Spleen (tissue), 11 donors: ENCODE results near the gene KIF26B. TPM values are rescaled to one million over a fixed set of nuclear protein-coding genes. Genes with fewer than 3 reads are reported as not detected.

ENCODE experiments used
- DNase-seq: peaks from one replicate; pipeline ENCODE4 v3.0.0-alpha.2; 2020
- H3K27ac ChIP-seq, 8 donors: fragments of 200-600 bp; sonication (generic) in 7 of 8; 1 replicate in 4 of 8; 2 replicates in 4 of 8; pipeline versions ENCODE4 v1.5.0 to v1.8.0; 2016 to 2021; ENCODE audit warnings: inconsistent platforms in 4 of 8, mild to moderate bottlenecking in 4 of 8, moderate library complexity in 1 of 8
- H3K27me3 ChIP-seq, 7 donors: fragments of 200-600 bp; sonication (generic) in 6 of 7; replicated peaks in 1 of 7; 1 replicate in 4 of 7; 2 replicates in 3 of 7; pipeline versions ENCODE4 v1.5.0 to v1.8.0; 2016 to 2021; ENCODE audit warnings: inconsistent platforms in 3 of 7, mild to moderate bottlenecking in 1 of 7
- H3K36me3 ChIP-seq, 6 donors: fragments of 200-600 bp; sonication (generic) in 5 of 6; 1 replicate in 4 of 6; 2 replicates in 2 of 6; pipeline versions ENCODE4 v1.5.0 to v1.8.0; 2016 to 2021; ENCODE audit warnings: inconsistent platforms in 2 of 6
- H3K4me1 ChIP-seq, 6 donors: fragments of 200-600 bp; sonication (generic) in 5 of 6; 1 replicate in 3 of 6; 2 replicates in 3 of 6; pipeline versions ENCODE4 v1.5.0 to v1.8.0; 2016 to 2021; ENCODE audit warnings: inconsistent platforms in 3 of 6
- H3K4me3 ChIP-seq, 8 donors: fragments of 200-600 bp; sonication (generic) in 7 of 8; 1 replicate in 4 of 8; 2 replicates in 4 of 8; pipeline versions ENCODE4 v1.5.0 to v1.8.0; 2016 to 2021; ENCODE audit warnings: inconsistent platforms in 4 of 8, mild to moderate bottlenecking in 4 of 8, moderate library complexity in 2 of 8
- H3K9me3 ChIP-seq, 8 donors: fragments of 200-600 bp; sonication (generic) in 7 of 8; 1 replicate in 4 of 8; 2 replicates in 4 of 8; pipeline versions ENCODE4 v1.5.0 to v1.8.0; 2016 to 2021; ENCODE audit warnings: inconsistent platforms in 4 of 8
- CTCF ChIP-seq, 11 experiments: fragments of 200-600 bp in 7 of 11; fragments of 450-650 bp in 4 of 11; sonication (generic) in 4 of 11; IDR thresholded peaks in 8 of 11; conservative IDR thresholded peaks in 3 of 11; 1 replicate in 7 of 11; 2 replicates in 4 of 11; pipeline versions ENCODE4 v1.4.0 to v1.8.0; 2016 to 2021; ENCODE audit warnings: antibody characterized with exemption in 11 of 11, inconsistent platforms in 4 of 11, mild to moderate bottlenecking in 1 of 11
- POLR2A ChIP-seq, 3 donors: fragments of 450-650 bp; IDR thresholded peaks; one replicate each; pipeline ENCODE4 v1.5.1; 2017; ENCODE audit warnings: antibody characterized with exemption in 3 of 3, mild to moderate bottlenecking in 1 of 3
- POLR2AphosphoS5 ChIP-seq, 3 donors: sonication (generic); formaldehyde crosslinking; IDR thresholded peaks; one replicate each; pipeline ENCODE4 v1.5.1; 2017; ENCODE audit warnings: antibody characterized with exemption in 3 of 3
- WGBS, 5 donors: extraction: QIAGEN DNeasy Blood & Tissue Kit in 3 of 5; methylation state at CpG; one replicate each; pipeline versions ENCODE4 v1.1.5 to v1.1.7; 2013 to 2018; 5-methylcytosine and 5-hydroxymethylcytosine counted together
- intact Hi-C: fragments of 100-400 bp; cut with DNase I; formaldehyde crosslinking; loops from one replicate; pipeline ENCODE4 v1.15.0; 2023; ENCODE audit warnings: low total_unique reads
- polyA plus RNA-seq, 3 donors: library from polyadenylated mRNA; stranded (reverse); fragments of 200-250 nt; gene quantifications; one replicate each; pipeline ENCODE4 v1.2.1, GENCODE V29; 2013
- total RNA-seq, 7 donors: library from RNA; depleted of rRNA in 3 of 7; stranded (reverse); fragments of >200 nt in 3 of 7; fragmentation: NEBNext Ultra II Directional in 4 of 7; extraction: Animal tissue kit (Norgen Biotek cat#: 25700) in 4 of 7; gene quantifications; one replicate each; pipeline versions ENCODE4 v1.1.0 to v1.2.1, GENCODE V29; 2016 to 2021
- donor health status: healthy with polysubstance abuse.
- donor health status: DM: no; HTN: no; CAD: no; lungs with moderate emphysema.
- donor health status: DM: no; HTN: no; CAD: no.
- donor health status: Bipolar disorder and iron deficiency.
- donor health status: healthy.
- donor health status: DM: no; HTN: no; CAD: no.
- donor health status: DM: yes; HTN: yes; CAD: no.

KIF26B gene
- total and polyA plus RNA-seq, 10 donors = 0.07 to 4.5 (median 0.60) TPM; not detected in 1

DNA sequence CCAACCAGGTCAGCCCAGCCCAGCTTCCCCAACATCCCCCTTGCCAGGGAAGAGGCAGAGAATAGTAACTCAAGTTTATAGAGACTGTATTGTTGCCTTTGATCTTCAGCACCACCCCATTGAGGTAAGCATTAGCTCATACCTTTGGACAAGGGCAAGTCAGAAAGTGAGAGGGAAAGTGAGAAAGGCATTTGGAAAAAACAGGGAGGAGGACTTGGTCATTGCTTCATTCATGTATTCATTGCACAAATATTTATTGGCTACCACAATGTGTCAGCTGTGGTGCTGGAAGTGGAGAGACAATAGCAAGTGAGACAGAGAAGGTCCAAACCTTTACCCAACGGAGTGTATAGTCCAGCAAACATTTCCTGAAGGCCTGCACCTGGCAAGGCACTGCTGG, 561.2 kb downstream of the KIF26B start:
- Histone ChIP-seq H3K27me3 (no peaks in the 10 kb centered on the region), H3K4me1 (no peaks in the 10 kb centered on the region), H3K36me3 (no peaks in the 10 kb centered on the region), H3K27ac (no peak overlapping the region), H3K9me3 (no peaks in the 10 kb centered on the region), H3K4me3 (no peak overlapping the region)
- intact Hi-C loops = no loop called here
- WGBS, 5 donors = 65 to 85% (median 70%) methylated on average over 1 of the region's 1 CpG
- no peak for DNase-seq
- no peak for TF ChIP-seq POLR2AphosphoS5 (IDR thresholded peaks at IDR 0.05)
- TF ChIP-seq CTCF (IDR thresholded peaks at IDR 0.05 in 8 of 11, conservative IDR thresholded peaks at IDR 0.05 in 3 of 11) = no peak
- TF ChIP-seq POLR2A (IDR thresholded peaks at IDR 0.05) = no peak

GRCh38 chr1:245716561-245716960, 561.8 kb downstream of the KIF26B start:
- Histone ChIP-seq H3K36me3 (no peaks in the 10 kb centered on the region), H3K4me3 (no peak overlapping the region), H3K27me3 (no peaks in the 10 kb centered on the region), H3K4me1 (no peaks in the 10 kb centered on the region), H3K27ac (no peak overlapping the region), H3K9me3 (no peaks in the 10 kb centered on the region)
- DNase-seq = no peak
- intact Hi-C loops = no loop called here
- no peak for TF ChIP-seq CTCF (IDR thresholded peaks at IDR 0.05 in 8 of 11, conservative IDR thresholded peaks at IDR 0.05 in 3 of 11)
- TF ChIP-seq POLR2AphosphoS5 (IDR thresholded peaks at IDR 0.05) = no peak
- TF ChIP-seq POLR2A (IDR thresholded peaks at IDR 0.05) = no peak
- WGBS, 5 donors = 90 to 96% (median 92%) methylated on average over 3 of the region's 3 CpGs

- no peaks in the 10 kb centered on the region for H3K27me3 ChIP-seq
- DNase-seq = no peak
- H3K36me3 ChIP-seq = no peaks in the 10 kb centered on the region
- H3K27ac ChIP-seq = no peak overlapping the region
- intact Hi-C loops = no loop called here
- H3K9me3 ChIP-seq = no peaks in the 10 kb centered on the region
- H3K4me1 ChIP-seq = no peaks in the 10 kb centered on the region
- 80 to 92% (median 85%) methylated on average over 3 of the region's 3 CpGs for WGBS, 5 donors
- TF ChIP-seq POLR2A (IDR thresholded peaks at IDR 0.05) (no peak), POLR2AphosphoS5 (IDR thresholded peaks at IDR 0.05) (no peak), CTCF (IDR thresholded peaks at IDR 0.05 in 8 of 11, conservative IDR thresholded peaks at IDR 0.05 in 3 of 11) (no peak)
- H3K4me3 ChIP-seq = no peak overlapping the region
Observed at GRCh38 chr1:245717611-245718010, 562.8 kb downstream of the KIF26B start.

DNA sequence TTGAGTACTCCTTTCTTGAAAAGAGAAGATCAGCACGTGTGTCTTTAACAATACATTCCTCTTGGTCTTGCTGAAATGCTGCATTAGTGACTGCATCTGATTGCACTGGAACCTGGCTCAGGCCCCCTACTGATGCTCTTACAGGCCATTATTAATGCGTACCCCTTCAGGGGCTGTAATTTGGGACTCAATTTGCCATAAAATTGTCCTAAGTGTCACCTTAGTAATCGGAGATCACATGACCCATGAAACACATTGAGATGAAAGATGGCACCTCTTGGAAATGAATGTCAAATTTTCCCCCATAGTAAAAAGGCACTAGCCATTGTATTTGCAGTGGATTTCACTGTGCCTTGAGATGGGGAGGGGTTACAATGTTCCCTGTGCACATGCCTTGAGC, 563.3 kb downstream of the KIF26B start:
- H3K4me3 ChIP-seq = no peak overlapping the region
- no peaks in the 10 kb centered on the region for H3K27me3 ChIP-seq
- H3K4me1 ChIP-seq = no peaks in the 10 kb centered on the region
- no peaks in the 10 kb centered on the region for H3K36me3 ChIP-seq
- no peak for DNase-seq
- no peak for TF ChIP-seq CTCF (IDR thresholded peaks at IDR 0.05 in 8 of 11, conservative IDR thresholded peaks at IDR 0.05 in 3 of 11)
- TF ChIP-seq POLR2AphosphoS5 (IDR thresholded peaks at IDR 0.05) = no peak
- no peak for TF ChIP-seq POLR2A (IDR thresholded peaks at IDR 0.05)
- H3K27ac ChIP-seq = no peak overlapping the region
- no peaks in the 10 kb centered on the region for H3K9me3 ChIP-seq
- intact Hi-C loops = no loop called here
- 85 to 94% (median 90%) methylated on average over 3 of the region's 3 CpGs for WGBS, 5 donors
